ENCODE measurements around the gene SSBP4.

The SSBP4 gene

GRCh38 chr19:18446811-18447359 is 27.7 kb downstream of the SSBP4 start:
- DNase-seq, result no peak

- no peak for DNase-seq
These were observed 30.4 kb downstream of the SSBP4 start for GRCh38 chr19:18449552-18449951.

- DNase-seq, result no peak
These were observed 31.1 kb downstream of the SSBP4 start for GRCh38 chr19:18450021-18450930.

GRCh38 chr19:18450931-18451836 is 32.0 kb downstream of the SSBP4 start:
- DNase-seq, result peak; percentile 23

- DNase-seq, result no peak
These were observed 33.2 kb downstream of the SSBP4 start for GRCh38 chr19:18452386-18452785.

GRCh38 chr19:18453269-18454024 is 34.2 kb downstream of the SSBP4 start:
- DNase-seq, result no peak

GRCh38 chr19:18456279-18456678 is 37.1 kb downstream of the SSBP4 start:
- DNase-seq, result no peak

- DNase-seq, result no peak
These were observed 37.8 kb downstream of the SSBP4 start for GRCh38 chr19:18456974-18457373.

- no peak for DNase-seq
These were observed 38.5 kb downstream of the SSBP4 start for GRCh38 chr19:18457483-18458331.

- DNase-seq, result no peak
These were observed 41.7 kb downstream of the SSBP4 start for GRCh38 chr19:18460900-18461299.

- DNase-seq, result no peak
These were observed 42.3 kb downstream of the SSBP4 start for GRCh38 chr19:18461471-18461870.

- DNase-seq, result peak; percentile 92
These were observed 45.4 kb downstream of the SSBP4 start for GRCh38 chr19:18464646-18465045.

- DNase-seq, result no peak
These were observed 46.2 kb downstream of the SSBP4 start for GRCh38 chr19:18465214-18465963.

- no peak for DNase-seq
These were observed 46.8 kb downstream of the SSBP4 start for GRCh38 chr19:18465964-18466339.

GRCh38 chr19:18466354-18466753 is 47.2 kb downstream of the SSBP4 start:
- no peak for DNase-seq

GRCh38 chr19:18467978-18468377 is 48.8 kb downstream of the SSBP4 start:
- no peak for DNase-seq

GRCh38 chr19:18468517-18468916 is 49.3 kb downstream of the SSBP4 start:
- DNase-seq, result no peak

- no peak for DNase-seq
These were observed 50.1 kb downstream of the SSBP4 start for GRCh38 chr19:18469069-18469846.

GRCh38 chr19:18470787-18471186 is 51.6 kb downstream of the SSBP4 start:
- DNase-seq, result no peak

All from DMS79 (cell line).